GM21447 (cell line): ENCODE data around the gene LAYN.
A peak's percentile ranks its signal among the peaks of the same experiment; 100 is the strongest.

Experiments
- ATAC-seq: cut with Tn5 transposase; IDR thresholded peaks from one replicate; pipeline ENCODE4 v1.9.1; 2021; ENCODE audit not compliant: unreplicated experiment

LAYN gene

GRCh38 chr11:111531136-111531535 is 9.4 kb upstream of the LAYN start:
- no peak for ATAC-seq

DNA sequence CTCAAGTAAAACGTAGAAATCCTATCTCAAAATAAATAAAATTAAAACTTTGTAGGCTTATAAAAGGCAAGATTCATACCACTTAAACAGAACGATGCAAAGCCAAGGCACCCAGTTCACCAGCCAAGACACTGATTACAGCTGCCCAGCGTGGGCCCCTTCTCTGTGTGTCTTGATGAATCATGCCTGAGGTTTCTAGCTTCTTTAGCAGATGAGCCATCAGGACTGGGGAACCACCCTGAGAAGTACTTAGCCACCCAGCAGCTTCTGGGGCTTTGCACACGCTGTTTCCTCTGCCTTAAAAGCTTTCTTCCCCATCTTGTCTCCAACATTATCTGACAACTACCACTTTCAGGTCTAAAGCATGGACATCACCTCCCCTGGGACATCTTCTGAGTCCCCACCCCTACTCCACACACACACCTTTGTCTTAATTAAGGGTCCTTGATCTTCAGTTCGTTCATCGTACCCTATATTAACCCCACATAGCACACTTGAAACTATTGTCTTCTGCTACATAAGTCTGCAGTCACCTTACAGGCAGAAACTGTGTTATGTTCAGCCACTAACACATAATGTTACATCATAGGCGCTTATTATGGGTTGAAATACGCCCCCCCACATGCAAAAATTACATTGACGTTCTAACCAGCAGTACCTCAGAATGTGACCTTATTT is 8.7 kb upstream of the LAYN start:
- ATAC-seq, result peak; percentile 81

DNA sequence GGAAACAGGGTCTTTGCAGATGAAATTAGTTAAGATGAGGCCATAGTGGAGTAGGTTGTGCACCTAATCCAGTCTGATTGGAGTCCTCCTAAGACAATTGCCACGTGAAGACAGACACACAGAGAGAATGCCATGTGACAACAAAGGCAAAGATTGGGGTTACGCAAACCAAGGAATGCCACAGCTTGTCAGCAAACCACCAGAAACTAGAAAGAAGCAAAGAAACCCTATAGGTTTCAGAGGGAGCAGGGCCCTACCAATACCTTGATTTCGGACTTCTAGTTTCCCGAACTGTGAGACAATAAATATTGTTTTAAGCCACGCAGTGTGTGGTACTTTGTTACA is 8.2 kb upstream of the LAYN start:
- ATAC-seq, result no peak

DNA sequence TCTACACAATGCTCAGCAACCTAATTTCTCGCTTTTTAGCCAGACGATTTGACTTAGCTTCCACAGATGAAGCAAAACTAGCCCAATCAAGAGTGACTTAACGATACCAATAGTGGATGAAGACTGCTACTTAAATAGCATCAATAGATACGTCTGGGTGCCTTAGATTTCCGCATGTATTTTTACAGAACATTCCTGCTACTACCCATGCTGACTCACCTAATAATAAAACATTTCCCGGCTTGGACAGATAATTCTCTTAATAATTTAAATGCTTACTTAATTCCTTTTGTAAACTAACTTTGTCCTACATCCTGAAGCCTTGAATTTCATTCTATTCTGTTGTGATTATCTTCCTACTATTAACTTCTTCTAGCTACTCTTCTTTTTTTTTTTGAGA is 5.2 kb upstream of the LAYN start:
- no peak for ATAC-seq

DNA sequence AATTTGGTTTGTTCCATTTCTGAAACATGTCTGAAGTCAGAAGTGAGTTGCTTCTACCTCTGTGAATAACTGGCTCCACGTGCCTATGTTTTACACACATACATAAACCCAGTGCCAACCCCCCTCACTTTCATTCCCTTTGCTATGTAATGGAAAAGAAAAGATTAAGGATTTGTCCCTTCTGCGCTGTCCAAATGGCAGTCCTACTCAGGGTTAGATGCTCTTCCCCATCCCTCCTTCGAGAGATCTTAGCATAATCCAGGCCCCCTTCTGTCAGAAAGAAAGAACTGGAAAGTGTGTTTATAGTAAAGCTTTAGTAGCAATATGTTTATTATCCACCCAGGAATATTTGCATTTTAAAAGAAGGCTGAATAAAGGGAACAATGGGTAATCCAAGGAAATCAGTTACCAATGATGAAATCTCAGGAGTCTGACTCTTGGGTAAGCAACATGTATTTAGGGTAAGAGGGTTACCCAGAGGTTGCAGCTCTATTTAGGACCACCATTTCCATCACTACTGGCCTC is 3.1 kb upstream of the LAYN start:
- ATAC-seq, result no peak

DNA sequence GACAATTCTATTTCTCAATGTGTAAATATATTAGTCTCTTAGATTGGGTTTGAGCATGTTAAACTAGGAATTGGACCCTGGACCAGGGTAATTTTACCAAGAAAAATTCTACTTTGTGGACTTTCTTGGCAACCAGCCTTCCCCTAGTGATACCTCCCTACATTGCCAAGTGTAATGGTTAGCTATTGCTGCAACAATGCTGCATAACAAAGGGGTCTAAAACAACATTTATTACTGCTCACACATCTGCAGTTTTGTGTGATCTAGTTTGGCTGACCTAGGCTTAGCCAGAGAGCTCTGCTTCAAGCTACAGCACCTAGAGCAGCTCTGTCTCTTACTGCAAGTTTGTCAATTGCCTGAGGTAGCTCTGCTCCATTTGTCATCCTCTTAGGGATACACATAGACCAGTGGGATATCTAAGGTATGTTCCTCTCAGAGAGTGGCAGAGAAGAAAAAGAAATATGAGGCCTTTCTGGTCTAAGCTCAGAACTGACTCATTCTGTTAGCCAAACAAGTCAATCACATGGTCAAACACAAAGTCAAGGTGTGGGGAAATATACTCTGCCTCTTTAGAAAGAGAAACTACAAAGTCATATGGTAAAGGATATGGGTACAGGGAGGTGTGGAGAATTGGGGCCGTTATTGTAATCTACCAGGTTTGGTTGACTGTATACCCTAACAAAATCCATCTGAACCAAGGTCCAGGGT is 2.0 kb upstream of the LAYN start:
- ATAC-seq, result no peak

DNA sequence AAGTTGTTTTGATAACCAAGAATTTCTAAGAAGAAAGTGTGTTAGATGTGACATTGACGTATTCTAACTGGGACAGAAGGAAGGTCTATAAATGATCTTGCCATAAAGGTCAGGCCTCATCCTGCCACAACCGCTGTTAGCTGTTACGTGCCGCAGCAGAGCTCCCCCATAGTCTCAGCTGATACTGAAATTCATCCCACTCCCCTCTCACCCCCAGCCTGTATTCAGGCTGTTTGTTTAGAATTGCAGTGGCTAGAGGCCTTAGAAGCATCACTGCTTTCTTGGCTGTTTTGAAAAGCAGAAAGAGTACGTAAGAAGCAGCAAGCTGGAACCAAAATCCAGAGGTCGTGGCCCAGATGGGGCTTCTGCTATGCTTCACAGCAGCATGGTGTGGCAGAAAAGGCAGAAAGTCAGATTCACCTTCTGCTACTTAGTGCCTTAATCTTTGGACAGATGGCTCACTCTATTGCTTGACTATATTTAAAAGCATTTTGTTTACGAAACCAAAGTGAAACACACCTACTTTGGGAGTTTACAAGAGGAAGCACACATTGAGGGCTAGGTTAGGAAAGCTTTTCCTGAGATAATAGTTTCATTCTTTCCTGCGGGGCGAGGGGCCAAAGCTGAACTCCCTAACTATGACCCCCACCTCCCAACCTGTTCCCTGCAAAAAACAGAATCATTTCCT is 950 bp upstream of the LAYN start:
- no peak for ATAC-seq

DNA sequence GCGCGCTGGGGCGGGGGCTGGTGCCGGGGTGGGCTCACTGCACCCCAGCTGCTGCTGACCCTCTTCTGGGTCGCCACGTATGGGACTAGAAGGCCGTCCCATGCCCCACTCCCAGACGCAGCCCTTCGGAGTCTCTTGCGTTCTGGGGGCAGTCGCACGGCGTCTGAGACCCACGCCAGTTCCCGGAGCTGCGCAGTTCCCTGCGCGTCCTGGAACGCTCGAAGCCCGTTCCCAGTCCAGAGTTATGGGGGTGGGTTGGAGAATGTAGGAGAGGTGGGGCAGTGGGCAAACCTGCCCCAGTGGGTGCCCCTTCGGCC is 375 bp downstream of the LAYN start:
- ATAC-seq, result no peak

GRCh38 chr11:111541254-111542061 is 938 bp downstream of the LAYN start:
- ATAC-seq, result no peak

DNA sequence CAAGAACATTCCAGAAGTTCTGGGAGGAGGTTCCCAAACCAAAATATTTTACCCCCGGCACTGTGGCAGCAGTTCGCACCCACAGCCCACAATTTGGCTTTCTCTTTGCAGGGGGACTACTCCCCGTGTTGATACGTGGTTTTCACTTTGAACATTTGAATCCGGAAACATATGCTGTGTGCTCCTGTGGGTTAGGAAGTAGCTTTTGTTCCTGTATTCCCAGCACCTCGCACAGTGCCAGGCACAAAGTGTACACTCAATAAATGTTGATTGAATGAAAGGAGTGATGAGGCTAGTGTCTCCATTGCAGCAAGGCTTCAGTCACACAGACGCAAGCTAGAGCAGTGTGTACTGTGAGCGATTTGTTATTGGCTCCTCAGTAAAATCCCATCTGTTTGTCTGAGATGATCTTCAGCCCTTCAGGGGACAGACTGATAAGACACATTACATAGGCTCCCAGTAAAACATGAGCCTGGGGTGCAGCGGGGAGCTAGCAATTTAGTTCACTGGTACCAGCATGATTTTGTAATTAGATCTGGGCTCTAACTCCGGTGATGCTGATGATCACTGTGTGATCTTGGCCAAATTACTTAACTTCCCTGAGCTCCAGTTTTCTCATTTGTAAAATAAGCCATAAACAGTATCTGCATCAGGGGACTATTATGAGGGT is 2.2 kb downstream of the LAYN start:
- ATAC-seq, result no peak

DNA sequence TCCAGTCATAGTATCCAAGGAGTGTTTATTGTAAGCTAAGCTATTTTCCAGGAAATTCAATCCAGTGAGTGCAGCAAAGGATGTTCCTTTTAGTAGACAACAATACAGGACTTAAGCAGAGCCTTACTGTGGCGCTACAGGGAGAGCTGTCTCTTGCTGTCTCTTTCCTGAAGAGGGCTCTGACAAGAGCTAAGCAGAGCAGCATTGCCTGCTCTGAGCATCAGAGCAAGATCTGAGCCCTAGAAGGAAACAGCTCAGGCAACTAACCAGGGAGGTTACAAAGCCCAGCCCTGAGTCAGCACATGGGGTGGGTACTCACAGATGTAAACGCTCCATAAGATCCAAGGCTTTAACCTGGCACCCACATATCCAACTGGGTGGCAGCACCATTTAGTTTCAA is 8.0 kb downstream of the LAYN start:
- no peak for ATAC-seq

DNA sequence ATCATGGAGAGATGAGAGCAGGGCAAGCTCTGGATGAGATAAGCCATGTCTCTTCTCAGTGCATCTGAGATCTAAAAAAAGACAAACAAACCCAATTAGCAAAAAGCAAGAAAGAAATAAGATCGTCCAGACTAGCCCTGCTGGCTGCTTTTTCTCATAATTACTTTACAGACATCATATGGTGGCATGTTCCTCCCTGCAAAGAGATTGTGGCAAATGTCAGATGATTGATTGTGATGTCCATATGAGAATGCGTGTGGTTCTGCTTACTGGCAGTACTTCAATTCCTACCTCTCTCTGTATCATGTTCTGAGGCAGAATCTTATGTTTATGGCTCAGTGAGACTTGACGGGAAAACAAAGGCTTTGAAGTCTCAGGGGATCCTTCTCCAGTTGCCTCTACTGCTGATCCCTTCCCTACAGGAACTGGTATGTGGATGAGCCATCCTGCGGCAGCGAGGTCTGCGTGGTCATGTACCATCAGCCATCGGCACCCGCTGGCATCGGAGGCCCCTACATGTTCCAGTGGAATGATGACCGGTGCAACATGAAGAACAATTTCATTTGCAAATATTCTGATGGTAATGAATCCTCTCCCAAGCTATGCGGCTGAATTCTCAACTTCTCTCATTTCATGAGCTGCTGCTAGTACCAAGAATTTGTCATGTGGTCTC is 8.8 kb downstream of the LAYN start:
- ATAC-seq, result no peak

DNA sequence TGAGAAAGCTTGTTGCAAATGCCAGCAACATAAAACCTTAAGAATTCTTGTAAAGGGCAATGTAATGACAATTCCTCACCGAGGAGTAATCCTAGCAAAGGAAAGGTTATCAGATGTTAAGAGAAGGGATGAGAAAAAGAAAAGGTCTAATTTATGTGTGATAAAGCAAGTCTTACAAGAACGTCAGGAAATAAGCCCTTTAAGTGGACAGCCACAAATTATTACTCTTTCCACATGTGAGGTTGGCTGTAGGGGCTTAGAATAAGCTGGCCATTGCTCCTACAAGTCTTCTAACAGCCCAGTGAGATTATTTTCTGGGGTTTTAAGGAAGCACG is 9.3 kb downstream of the LAYN start:
- ATAC-seq, result no peak

DNA sequence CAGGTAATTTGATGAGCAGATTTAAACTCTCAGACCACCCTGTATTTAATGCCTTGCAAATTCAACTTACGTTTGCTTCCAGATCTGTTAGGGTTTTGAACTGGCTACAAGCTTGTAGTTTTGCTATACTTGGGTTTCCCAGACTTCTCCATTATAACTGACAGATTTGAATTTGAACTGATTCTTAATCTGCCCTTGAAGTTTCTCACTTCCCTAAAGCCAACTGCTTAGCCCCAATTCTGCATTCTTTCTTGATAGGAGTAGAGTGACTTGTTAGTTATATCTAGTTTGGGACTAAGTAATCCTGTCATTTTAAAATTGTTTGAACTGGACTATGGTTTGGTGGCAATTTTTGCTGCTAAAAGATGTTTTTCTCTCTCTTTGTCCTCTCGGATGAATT is 9.7 kb downstream of the LAYN start:
- ATAC-seq, result no peak

DNA sequence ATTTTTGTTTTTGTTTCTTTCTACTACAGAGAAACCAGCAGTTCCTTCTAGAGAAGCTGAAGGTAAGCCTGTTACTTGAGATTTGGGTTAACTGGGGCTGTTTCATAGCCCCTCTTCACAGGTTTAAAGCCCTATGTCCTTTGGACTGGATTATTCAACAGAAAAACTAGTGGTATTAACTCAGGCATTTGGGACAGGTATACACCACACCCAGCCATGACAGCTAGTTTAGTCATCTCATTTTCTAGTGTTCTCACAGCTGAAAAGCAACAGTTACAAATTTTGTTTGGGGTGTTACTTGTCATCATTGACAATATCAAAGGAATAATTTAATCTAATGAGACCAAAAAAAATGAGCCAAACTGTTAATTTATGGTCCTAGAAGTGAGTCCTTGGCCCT is 14.0 kb downstream of the LAYN start:
- ATAC-seq, result no peak

GRCh38 chr11:111555255-111555654 is 14.7 kb downstream of the LAYN start:
- no peak for ATAC-seq

DNA sequence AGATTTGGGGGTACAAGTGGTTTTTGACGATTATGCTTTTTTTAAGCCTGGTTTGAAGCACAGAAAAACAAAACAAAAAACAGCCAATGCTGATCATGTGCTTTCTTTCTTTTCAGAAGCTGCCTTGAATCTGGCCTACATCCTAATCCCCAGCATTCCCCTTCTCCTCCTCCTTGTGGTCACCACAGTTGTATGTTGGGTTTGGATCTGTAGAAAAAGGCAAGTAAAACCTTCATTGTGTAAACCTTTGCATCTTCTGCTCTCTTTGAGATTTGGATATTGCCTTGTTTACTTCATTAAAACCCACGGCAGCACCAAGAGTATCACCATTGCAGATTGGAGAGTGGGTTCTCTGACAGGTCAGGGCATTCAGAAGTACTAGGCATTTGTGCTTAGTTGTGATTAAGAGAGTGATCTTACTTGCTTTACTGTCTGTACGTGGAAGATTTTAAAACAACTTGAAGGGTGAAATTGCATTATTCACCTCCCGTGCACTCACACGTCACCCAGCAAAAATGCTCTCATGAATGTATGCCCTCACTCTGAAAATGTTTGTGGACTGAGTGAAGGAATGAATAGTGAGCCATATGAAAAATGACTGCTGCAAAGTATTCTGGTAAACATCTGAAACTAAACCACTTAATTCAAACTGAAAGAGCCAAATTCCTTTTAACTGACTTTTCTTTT is 17.0 kb downstream of the LAYN start:
- ATAC-seq, result no peak

- no peak for ATAC-seq
Observed at GRCh38 chr11:111559800-111560464, 19.4 kb downstream of the LAYN start.

DNA sequence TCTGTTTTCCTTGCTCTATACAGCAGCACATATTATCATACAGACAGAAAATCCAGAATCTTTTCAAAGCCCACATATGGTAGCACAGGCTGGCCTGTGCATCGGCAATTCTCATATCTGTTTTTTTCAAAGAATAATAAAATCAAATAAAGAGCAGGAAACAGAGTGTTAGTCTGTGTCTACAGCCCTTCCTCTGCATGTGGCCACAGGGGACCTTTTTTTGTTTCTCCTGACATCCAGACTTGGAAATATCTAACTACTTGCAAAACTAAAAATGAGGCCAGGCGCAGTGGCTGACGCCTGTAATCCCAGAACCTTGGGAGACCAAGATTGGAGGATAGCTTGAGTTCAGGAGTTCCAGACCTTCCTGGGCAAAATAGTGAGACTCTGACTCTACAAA is 20.3 kb downstream of the LAYN start:
- no peak for ATAC-seq
